ENCODE measurements around the gene SLC26A2.

SLC26A2 gene

GRCh38 chr5:149962601-149963300, 2.2 kb downstream of the SLC26A2 start:
- no peak for DNase-seq

- no peak for DNase-seq
Observed at GRCh38 chr5:149963729-149964128, 3.2 kb downstream of the SLC26A2 start.

GRCh38 chr5:149966946-149967345, 6.4 kb downstream of the SLC26A2 start:
- DNase-seq, result no peak

- DNase-seq, result no peak
Observed at GRCh38 chr5:149969181-149969930, 8.8 kb downstream of the SLC26A2 start.

GRCh38 chr5:149975409-149975808, 14.9 kb downstream of the SLC26A2 start:
- DNase-seq, result no peak

GRCh38 chr5:149979896-149980295, 19.3 kb downstream of the SLC26A2 start:
- no peak for DNase-seq

- no peak for DNase-seq
Observed at GRCh38 chr5:149981206-149981605, 20.6 kb downstream of the SLC26A2 start.

- no peak for DNase-seq
Observed at GRCh38 chr5:149982505-149982904, 21.9 kb downstream of the SLC26A2 start.

- no peak for DNase-seq
Observed at GRCh38 chr5:149988126-149988525, 27.6 kb downstream of the SLC26A2 start.

- DNase-seq, result peak; percentile 59
Observed at GRCh38 chr5:149990518-149991376, 30.2 kb downstream of the SLC26A2 start.

GRCh38 chr5:149993471-149993870, 32.9 kb downstream of the SLC26A2 start:
- no peak for DNase-seq

- DNase-seq, result no peak
Observed at GRCh38 chr5:149995385-149996204, 35.0 kb downstream of the SLC26A2 start.

- no peak for DNase-seq
Observed at GRCh38 chr5:149996205-149996890, 35.8 kb downstream of the SLC26A2 start.

GRCh38 chr5:149998281-149998680, 37.7 kb downstream of the SLC26A2 start:
- no peak for DNase-seq

GRCh38 chr5:149999359-149999758, 38.8 kb downstream of the SLC26A2 start:
- DNase-seq, result no peak

- no peak for DNase-seq
Observed at GRCh38 chr5:149999866-150000255, 39.3 kb downstream of the SLC26A2 start.

- peak; percentile 77 for DNase-seq
Observed at GRCh38 chr5:150000256-150000989, 39.9 kb downstream of the SLC26A2 start, which contains the start of the genes HMGXB3 and TIGD6. Gene HMGXB3, plus strand, starts transcription at chr5:150000739. Its CDS starts 4,114 bp downstream, at chr5:150004853. Gene TIGD6, minus strand, starts transcription at chr5:150000654. Its CDS starts 4,306 bp downstream, at chr5:149996348.

GRCh38 chr5:150000990-150001659, 40.6 kb downstream of the SLC26A2 start:
- DNase-seq, result peak; percentile 30

- peak; percentile 60 for DNase-seq
Observed at GRCh38 chr5:150001660-150002486, 41.3 kb downstream of the SLC26A2 start.
